Measurements from ENCODE around the gene ACSS1.

The ACSS1 gene

GRCh38 chr20:25014816-25015215, 43.1 kb downstream of the ACSS1 start:
- Histone ChIP-seq H3K27ac (ENCODE audit: low read depth, low read length) (no peak overlapping the region), H3K27me3 (ENCODE audit: control insufficient read depth in 5 of 5, insufficient read depth in 4 of 5, low read length in 5 of 5) (no peaks in the 10 kb centered on the region), H3K36me3 (ENCODE audit: control insufficient read depth in 5 of 5, insufficient read depth in 5 of 5, low read length in 5 of 5) (peaks cover 0 to 85% (median 47%) of the 10 kb centered on the region in 5 donors), H3K4me3 (ENCODE audit: low read depth in 1 of 5, low read length in 5 of 5) (no peak overlapping the region), H3K9ac (ENCODE audit: low read length in 5 of 5) (no peak overlapping the region), H3K9me3 (ENCODE audit: control insufficient read depth in 5 of 5, low read length in 5 of 5) (no peaks in the 10 kb centered on the region), H3K4me1 (ENCODE audit: control insufficient read depth in 5 of 5, insufficient read depth in 5 of 5, low read length in 5 of 5) (no peaks in the 10 kb centered on the region)

- Histone ChIP-seq H3K4me3 (ENCODE audit: low read depth in 1 of 5, low read length in 5 of 5) (no peak overlapping the region), H3K4me1 (ENCODE audit: control insufficient read depth in 5 of 5, insufficient read depth in 5 of 5, low read length in 5 of 5) (no peaks in the 10 kb centered on the region), H3K27ac (ENCODE audit: low read depth, low read length) (no peak overlapping the region), H3K9me3 (ENCODE audit: control insufficient read depth in 5 of 5, low read length in 5 of 5) (no peaks in the 10 kb centered on the region), H3K36me3 (ENCODE audit: control insufficient read depth in 5 of 5, insufficient read depth in 5 of 5, low read length in 5 of 5) (peaks cover 0 to 85% (median 54%) of the 10 kb centered on the region in 5 donors), H3K9ac (ENCODE audit: low read length in 5 of 5) (no peak overlapping the region), H3K27me3 (ENCODE audit: control insufficient read depth in 5 of 5, insufficient read depth in 4 of 5, low read length in 5 of 5) (no peaks in the 10 kb centered on the region)
Observed at GRCh38 chr20:25013478-25014380, 44.2 kb downstream of the ACSS1 start.

- H3K4me1 ChIP-seq (ENCODE audit: control insufficient read depth in 5 of 5, insufficient read depth in 5 of 5, low read length in 5 of 5): no peaks in the 10 kb centered on the region
Observed at GRCh38 chr20:25012616-25013189, 45.2 kb downstream of the ACSS1 start.

GRCh38 chr20:25011831-25012241, 46.1 kb downstream of the ACSS1 start:
- H3K27ac ChIP-seq (ENCODE audit: low read depth, low read length): no peak overlapping the region
- H3K4me1 ChIP-seq (ENCODE audit: control insufficient read depth in 5 of 5, insufficient read depth in 5 of 5, low read length in 5 of 5): no peaks in the 10 kb centered on the region
- no peaks in the 10 kb centered on the region for H3K27me3 ChIP-seq (ENCODE audit: control insufficient read depth in 5 of 5, insufficient read depth in 4 of 5, low read length in 5 of 5)
- no peak overlapping the region for H3K4me3 ChIP-seq (ENCODE audit: low read depth in 1 of 5, low read length in 5 of 5)
- peaks cover 3 to 92% (median 66%) of the 10 kb centered on the region in 5 donors for H3K36me3 ChIP-seq (ENCODE audit: control insufficient read depth in 5 of 5, insufficient read depth in 5 of 5, low read length in 5 of 5)
- no peaks in the 10 kb centered on the region for H3K9me3 ChIP-seq (ENCODE audit: control insufficient read depth in 5 of 5, low read length in 5 of 5)
- H3K9ac ChIP-seq (ENCODE audit: low read length in 5 of 5): no peak overlapping the region

More at GRCh38 chr20:25012616-25013189, 45.2 kb downstream of the ACSS1 start:
- no peak overlapping the region for H3K27ac ChIP-seq (ENCODE audit: low read depth, low read length)
- no peak overlapping the region for H3K9ac ChIP-seq (ENCODE audit: low read length in 5 of 5)
- H3K9me3 ChIP-seq (ENCODE audit: control insufficient read depth in 5 of 5, low read length in 5 of 5): no peaks in the 10 kb centered on the region
- peaks cover 0 to 91% (median 60%) of the 10 kb centered on the region in 5 donors for H3K36me3 ChIP-seq (ENCODE audit: control insufficient read depth in 5 of 5, insufficient read depth in 5 of 5, low read length in 5 of 5)
- no peak overlapping the region for H3K4me3 ChIP-seq (ENCODE audit: low read depth in 1 of 5, low read length in 5 of 5)
- H3K27me3 ChIP-seq (ENCODE audit: control insufficient read depth in 5 of 5, insufficient read depth in 4 of 5, low read length in 5 of 5): no peaks in the 10 kb centered on the region

GRCh38 chr20:25011261-25011660, 46.7 kb downstream of the ACSS1 start:
- H3K36me3 ChIP-seq (ENCODE audit: control insufficient read depth in 5 of 5, insufficient read depth in 5 of 5, low read length in 5 of 5): peaks cover 4 to 94% (median 69%) of the 10 kb centered on the region in 5 donors
- no peak overlapping the region for H3K27ac ChIP-seq (ENCODE audit: low read depth, low read length)

GRCh38 chr20:25009218-25010145, 48.5 kb downstream of the ACSS1 start:
- Histone ChIP-seq H3K4me1 (ENCODE audit: control insufficient read depth in 5 of 5, insufficient read depth in 5 of 5, low read length in 5 of 5) (no peaks in the 10 kb centered on the region), H3K9me3 (ENCODE audit: control insufficient read depth in 5 of 5, low read length in 5 of 5) (no peaks in the 10 kb centered on the region), H3K4me3 (ENCODE audit: low read depth in 1 of 5, low read length in 5 of 5) (no peak overlapping the region), H3K36me3 (ENCODE audit: control insufficient read depth in 5 of 5, insufficient read depth in 5 of 5, low read length in 5 of 5) (peaks cover 4 to 94% (median 75%) of the 10 kb centered on the region in 5 donors), H3K27me3 (ENCODE audit: control insufficient read depth in 5 of 5, insufficient read depth in 4 of 5, low read length in 5 of 5) (no peaks in the 10 kb centered on the region), H3K27ac (ENCODE audit: low read depth, low read length) (no peak overlapping the region), H3K9ac (ENCODE audit: low read length in 5 of 5) (no peak overlapping the region)

More at GRCh38 chr20:25011261-25011660, 46.7 kb downstream of the ACSS1 start:
- Histone ChIP-seq H3K4me3 (ENCODE audit: low read depth in 1 of 5, low read length in 5 of 5) (no peak overlapping the region), H3K27me3 (ENCODE audit: control insufficient read depth in 5 of 5, insufficient read depth in 4 of 5, low read length in 5 of 5) (no peaks in the 10 kb centered on the region), H3K9ac (ENCODE audit: low read length in 5 of 5) (no peak overlapping the region), H3K9me3 (ENCODE audit: control insufficient read depth in 5 of 5, low read length in 5 of 5) (no peaks in the 10 kb centered on the region), H3K4me1 (ENCODE audit: control insufficient read depth in 5 of 5, insufficient read depth in 5 of 5, low read length in 5 of 5) (no peaks in the 10 kb centered on the region)

- Histone ChIP-seq H3K4me3 (ENCODE audit: low read depth in 1 of 5, low read length in 5 of 5) (no peak overlapping the region), H3K36me3 (ENCODE audit: control insufficient read depth in 5 of 5, insufficient read depth in 5 of 5, low read length in 5 of 5) (peaks cover 4 to 85% (median 68%) of the 10 kb centered on the region in 5 donors), H3K9ac (ENCODE audit: low read length in 5 of 5) (no peak overlapping the region), H3K9me3 (ENCODE audit: control insufficient read depth in 5 of 5, low read length in 5 of 5) (no peaks in the 10 kb centered on the region), H3K4me1 (ENCODE audit: control insufficient read depth in 5 of 5, insufficient read depth in 5 of 5, low read length in 5 of 5) (no peaks in the 10 kb centered on the region), H3K27me3 (ENCODE audit: control insufficient read depth in 5 of 5, insufficient read depth in 4 of 5, low read length in 5 of 5) (no peaks in the 10 kb centered on the region), H3K27ac (ENCODE audit: low read depth, low read length) (no peak overlapping the region)
Observed at GRCh38 chr20:25008388-25009217, 49.3 kb downstream of the ACSS1 start.

GRCh38 chr20:25007491-25008305, 50.2 kb downstream of the ACSS1 start:
- H3K9me3 ChIP-seq (ENCODE audit: control insufficient read depth in 5 of 5, low read length in 5 of 5): no peaks in the 10 kb centered on the region
- H3K36me3 ChIP-seq (ENCODE audit: control insufficient read depth in 5 of 5, insufficient read depth in 5 of 5, low read length in 5 of 5): peaks cover 4 to 76% (median 59%) of the 10 kb centered on the region in 5 donors
- H3K4me1 ChIP-seq (ENCODE audit: control insufficient read depth in 5 of 5, insufficient read depth in 5 of 5, low read length in 5 of 5): no peaks in the 10 kb centered on the region
- H3K27me3 ChIP-seq (ENCODE audit: control insufficient read depth in 5 of 5, insufficient read depth in 4 of 5, low read length in 5 of 5): no peaks in the 10 kb centered on the region
- H3K27ac ChIP-seq (ENCODE audit: low read depth, low read length): no peak overlapping the region
- H3K9ac ChIP-seq (ENCODE audit: low read length in 5 of 5): no peak overlapping the region
- H3K4me3 ChIP-seq (ENCODE audit: low read depth in 1 of 5, low read length in 5 of 5): no peak overlapping the region
